ENCODE results near the gene CAMK4. TPM values are rescaled to one million over a fixed set of nuclear protein-coding genes. Genes with fewer than 3 reads are reported as not detected.

The CAMK4 gene
- total and polyA plus RNA-seq, 9 donors: 0.36 to 5.0 (median 1.4) TPM

DNA sequence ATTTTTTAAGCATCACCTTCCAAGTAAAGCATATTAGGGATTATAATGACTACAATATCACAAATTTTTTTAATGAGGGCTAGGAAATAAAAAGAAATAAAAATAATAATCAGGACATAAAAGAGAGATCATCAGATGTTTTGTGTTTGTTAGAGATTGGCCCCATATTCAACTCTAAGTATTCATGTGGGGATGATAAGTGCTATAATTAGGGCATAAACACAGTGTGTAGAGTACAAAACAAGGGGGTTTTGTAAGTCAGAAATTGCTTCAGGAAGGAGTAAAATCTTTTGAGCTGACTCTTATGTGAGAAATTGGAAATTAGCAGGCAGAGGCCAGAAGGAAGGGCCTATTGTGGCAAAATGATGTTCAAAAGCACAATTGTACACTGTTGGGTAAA is 160.9 kb downstream of the CAMK4 start:
- Histone ChIP-seq H3K27ac (no peak overlapping the region), H3K4me1 (ENCODE audit: insufficient read depth) (no peaks in the 10 kb centered on the region), H3K27me3 (no peaks in the 10 kb centered on the region), H3K9me3 (no peaks in the 10 kb centered on the region), H3K36me3 (no peaks in the 10 kb centered on the region), H3K4me3 (no peak overlapping the region)
- intact Hi-C loops (cut with DNase I): no loop called here
- no peak for DNase-seq
- TF ChIP-seq POLR2A (IDR thresholded peaks at IDR 0.05): no peak
- no peak for TF ChIP-seq EP300 (IDR thresholded peaks at IDR 0.05)
- TF ChIP-seq, protein P1, sequence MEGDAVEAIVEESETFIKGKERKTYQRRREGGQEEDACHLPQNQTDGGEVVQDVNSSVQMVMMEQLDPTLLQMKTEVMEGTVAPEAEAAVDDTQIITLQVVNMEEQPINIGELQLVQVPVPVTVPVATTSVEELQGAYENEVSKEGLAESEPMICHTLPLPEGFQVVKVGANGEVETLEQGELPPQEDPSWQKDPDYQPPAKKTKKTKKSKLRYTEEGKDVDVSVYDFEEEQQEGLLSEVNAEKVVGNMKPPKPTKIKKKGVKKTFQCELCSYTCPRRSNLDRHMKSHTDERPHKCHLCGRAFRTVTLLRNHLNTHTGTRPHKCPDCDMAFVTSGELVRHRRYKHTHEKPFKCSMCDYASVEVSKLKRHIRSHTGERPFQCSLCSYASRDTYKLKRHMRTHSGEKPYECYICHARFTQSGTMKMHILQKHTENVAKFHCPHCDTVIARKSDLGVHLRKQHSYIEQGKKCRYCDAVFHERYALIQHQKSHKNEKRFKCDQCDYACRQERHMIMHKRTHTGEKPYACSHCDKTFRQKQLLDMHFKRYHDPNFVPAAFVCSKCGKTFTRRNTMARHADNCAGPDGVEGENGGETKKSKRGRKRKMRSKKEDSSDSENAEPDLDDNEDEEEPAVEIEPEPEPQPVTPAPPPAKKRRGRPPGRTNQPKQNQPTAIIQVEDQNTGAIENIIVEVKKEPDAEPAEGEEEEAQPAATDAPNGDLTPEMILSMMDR (IDR thresholded peaks at IDR 0.05): no peak

DNA sequence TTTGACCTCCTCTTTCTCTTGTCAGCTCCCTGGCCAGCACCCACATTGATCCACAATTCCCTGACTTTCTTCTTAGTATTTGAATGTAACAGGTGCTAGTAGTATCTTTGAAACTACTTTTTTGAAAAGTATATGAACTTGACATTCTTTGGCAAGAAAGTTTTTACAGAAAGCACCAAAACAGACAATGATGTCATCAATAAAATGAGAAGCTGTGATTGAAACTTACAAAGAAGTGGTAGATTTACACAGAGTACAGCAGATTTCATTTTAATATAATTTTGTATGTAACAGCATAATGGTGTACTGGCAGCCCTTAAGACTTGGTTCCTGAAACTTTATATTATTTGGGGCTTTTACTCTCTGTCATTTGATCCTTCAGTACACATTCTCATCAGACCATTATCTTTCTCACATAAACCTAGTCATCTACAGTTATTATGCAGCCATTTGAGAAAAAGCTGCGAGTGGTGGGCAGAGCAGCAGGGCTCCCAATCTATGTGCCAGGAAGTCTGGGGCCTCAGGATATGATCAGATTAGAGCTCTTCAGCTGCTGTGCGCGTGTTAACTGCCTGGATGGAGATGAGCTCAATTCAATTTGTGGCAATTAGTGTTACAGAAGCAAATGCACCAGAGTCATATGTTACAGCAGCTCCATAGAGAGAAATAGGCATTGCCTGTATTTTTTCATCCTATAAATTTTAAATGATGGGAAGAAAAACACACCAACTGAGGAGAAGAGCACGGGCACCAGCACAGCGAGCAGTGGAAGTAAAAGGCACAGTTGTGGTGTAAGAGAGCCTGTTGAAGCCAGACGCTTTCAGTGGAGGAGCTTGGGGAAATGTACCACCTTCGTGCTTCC is 162.0 kb downstream of the CAMK4 start:
- TF ChIP-seq EP300 (IDR thresholded peaks at IDR 0.05) (no peak), POLR2A (IDR thresholded peaks at IDR 0.05) (no peak)
- TF ChIP-seq, protein P1 (IDR thresholded peaks at IDR 0.05): no peak
- Histone ChIP-seq H3K36me3 (no peaks in the 10 kb centered on the region), H3K4me1 (ENCODE audit: insufficient read depth) (no peaks in the 10 kb centered on the region), H3K27me3 (no peaks in the 10 kb centered on the region), H3K4me3 (no peak overlapping the region), H3K9me3 (no peaks in the 10 kb centered on the region), H3K27ac (no peak overlapping the region)
- intact Hi-C loops (cut with DNase I): no loop called here
- no peak for DNase-seq
- 82 to 87% (median 87%) methylated on average over 7 of the region's 7 CpGs for WGBS, 3 donors

DNA sequence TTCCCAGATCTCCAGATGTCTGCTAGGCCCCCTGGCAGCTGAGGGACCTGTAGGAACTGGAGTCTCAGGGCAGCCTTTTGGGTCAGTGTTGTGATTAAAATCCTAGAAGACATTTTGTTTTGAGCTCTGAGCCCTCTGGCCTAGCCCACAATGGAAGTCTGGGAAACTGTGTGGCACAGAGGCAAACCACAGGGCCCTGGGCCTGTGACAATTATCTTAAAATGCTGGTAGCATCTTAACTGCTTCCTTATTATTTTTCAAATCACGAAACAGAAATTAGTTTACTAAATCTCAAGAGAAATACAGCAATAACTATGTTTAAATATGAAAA is 162.6 kb downstream of the CAMK4 start:
- Histone ChIP-seq H3K27me3 (no peaks in the 10 kb centered on the region), H3K9me3 (no peaks in the 10 kb centered on the region), H3K4me1 (ENCODE audit: insufficient read depth) (no peaks in the 10 kb centered on the region), H3K27ac (no peak overlapping the region), H3K36me3 (no peaks in the 10 kb centered on the region), H3K4me3 (no peak overlapping the region)
- no peak for DNase-seq
- no peak for TF ChIP-seq EP300 (IDR thresholded peaks at IDR 0.05)
- TF ChIP-seq POLR2A (IDR thresholded peaks at IDR 0.05): no peak
- TF ChIP-seq, protein P1 (IDR thresholded peaks at IDR 0.05): no peak
- WGBS, 3 donors: 44 to 64% (median 57%) methylated on average over 1 of the region's 1 CpG
- intact Hi-C loops (cut with DNase I): no loop called here

DNA sequence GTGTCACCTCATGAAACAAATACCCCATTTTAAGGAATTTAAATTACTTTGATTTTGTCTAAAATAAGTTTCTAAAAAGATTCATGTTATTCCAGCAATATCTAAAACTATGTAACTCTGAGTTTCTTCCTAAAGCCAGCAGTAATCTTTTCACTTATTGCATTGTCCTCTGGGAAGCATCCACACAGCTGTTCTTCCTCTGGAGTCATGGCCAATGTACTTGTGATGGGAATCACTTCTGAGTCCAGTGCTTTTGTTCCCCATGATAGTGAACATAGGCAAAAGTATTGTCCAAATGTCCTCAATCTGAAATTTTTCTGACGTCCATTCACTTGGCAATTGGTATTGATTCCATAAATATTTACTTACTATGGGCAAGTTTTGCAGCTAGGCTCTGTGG is 163.2 kb downstream of the CAMK4 start:
- no peaks in the 10 kb centered on the region for H3K4me1 ChIP-seq (ENCODE audit: insufficient read depth)
- H3K27me3 ChIP-seq: no peaks in the 10 kb centered on the region
- no peak for DNase-seq
- no peaks in the 10 kb centered on the region for H3K9me3 ChIP-seq
- H3K4me3 ChIP-seq: no peak overlapping the region
- intact Hi-C loops (cut with DNase I): no loop called here
- WGBS, 3 donors: 0 to 1% (median 0%) methylated on average over 1 of the region's 1 CpG
- TF ChIP-seq, protein P1 (IDR thresholded peaks at IDR 0.05): no peak
- TF ChIP-seq EP300 (IDR thresholded peaks at IDR 0.05) (no peak), POLR2A (IDR thresholded peaks at IDR 0.05) (no peak)
- no peaks in the 10 kb centered on the region for H3K36me3 ChIP-seq
- H3K27ac ChIP-seq: no peak overlapping the region
